ENCODE measurements around the gene SOCS3.

DNA sequence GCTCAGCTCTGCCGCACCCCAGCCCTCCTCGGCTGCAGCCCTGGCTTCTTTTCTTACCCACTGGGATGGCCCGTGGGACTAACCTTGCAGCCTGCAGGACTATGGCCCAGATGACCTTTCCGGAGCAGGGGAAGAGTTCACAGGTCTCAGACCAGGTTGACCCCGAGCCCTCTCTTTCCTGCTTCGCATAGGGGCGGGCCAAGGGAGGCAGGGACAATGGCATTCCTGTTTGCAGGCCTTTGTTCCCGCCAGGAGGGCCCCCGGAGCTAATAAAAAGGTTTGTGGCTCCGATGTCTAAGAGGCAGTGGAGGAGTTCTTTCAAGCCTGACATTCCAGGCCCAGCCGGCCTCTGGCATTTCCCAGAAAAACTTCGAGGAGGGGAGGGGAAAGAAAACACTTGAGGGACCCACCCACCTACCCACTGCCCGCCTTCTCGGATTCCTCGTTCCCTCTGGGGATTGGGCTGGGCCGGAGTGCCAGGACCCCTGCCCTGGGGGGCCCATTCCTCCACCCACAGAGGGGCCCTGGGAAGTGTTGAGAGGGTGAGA lies 5.8 kb upstream of the SOCS3 start:
- TF ChIP-seq, protein P1, sequence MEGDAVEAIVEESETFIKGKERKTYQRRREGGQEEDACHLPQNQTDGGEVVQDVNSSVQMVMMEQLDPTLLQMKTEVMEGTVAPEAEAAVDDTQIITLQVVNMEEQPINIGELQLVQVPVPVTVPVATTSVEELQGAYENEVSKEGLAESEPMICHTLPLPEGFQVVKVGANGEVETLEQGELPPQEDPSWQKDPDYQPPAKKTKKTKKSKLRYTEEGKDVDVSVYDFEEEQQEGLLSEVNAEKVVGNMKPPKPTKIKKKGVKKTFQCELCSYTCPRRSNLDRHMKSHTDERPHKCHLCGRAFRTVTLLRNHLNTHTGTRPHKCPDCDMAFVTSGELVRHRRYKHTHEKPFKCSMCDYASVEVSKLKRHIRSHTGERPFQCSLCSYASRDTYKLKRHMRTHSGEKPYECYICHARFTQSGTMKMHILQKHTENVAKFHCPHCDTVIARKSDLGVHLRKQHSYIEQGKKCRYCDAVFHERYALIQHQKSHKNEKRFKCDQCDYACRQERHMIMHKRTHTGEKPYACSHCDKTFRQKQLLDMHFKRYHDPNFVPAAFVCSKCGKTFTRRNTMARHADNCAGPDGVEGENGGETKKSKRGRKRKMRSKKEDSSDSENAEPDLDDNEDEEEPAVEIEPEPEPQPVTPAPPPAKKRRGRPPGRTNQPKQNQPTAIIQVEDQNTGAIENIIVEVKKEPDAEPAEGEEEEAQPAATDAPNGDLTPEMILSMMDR (IDR thresholded peaks at IDR 0.05; ENCODE audit: low read depth, low read length), result no peak
- TF ChIP-seq POLR2A (IDR thresholded peaks at IDR 0.05; ENCODE audit: extremely low read depth, insufficient read length), result no peak
- TF ChIP-seq MYC (IDR thresholded peaks at IDR 0.05; ENCODE audit: low read depth, low read length), result no peak
- no peak for TF ChIP-seq MAX (IDR thresholded peaks at IDR 0.05; ENCODE audit: low read depth, low read length)

All from NB4 (cell line).